ENCODE data around the gene TCHH. TPM values are rescaled to one million over a fixed set of nuclear protein-coding genes. Genes with fewer than 3 reads are reported as not detected.

The TCHH gene
- total and polyA plus RNA-seq, 2 of the 13 experiments (the other 11 are each of a cell fraction or from before 2014, with no cell fraction given), result not detected

GRCh38 chr1:152071123-152071522 lies 44.1 kb downstream of the TCHH start:
- Histone ChIP-seq H4K20me1 (ENCODE audit: insufficient read depth, low read length) (no peaks in the 10 kb centered on the region), H3K4me3 (replicated peaks in 1 of 3; ENCODE audit: insufficient read depth in 1 of 3, low read depth in 2 of 3, low read length in 3 of 3) (no peak overlapping the region), H3K9me3 (ENCODE audit: low read length) (no peaks in the 10 kb centered on the region), H3K9ac (ENCODE audit: insufficient read depth, low read depth, low read length) (no peak overlapping the region), H3K4me2 (ENCODE audit: low read depth, low read length) (no peak overlapping the region), H3K36me3 (replicated peaks in 1 of 2; ENCODE audit: control insufficient read depth in 1 of 2, insufficient read depth in 2 of 2, low read length in 2 of 2) (no peaks in the 10 kb centered on the region), H3K27ac (ENCODE audit: extremely low read length, insufficient read depth, low read length) (no peak overlapping the region), H2AFZ (ENCODE audit: low read length) (no peak overlapping the region), H3K4me1 (ENCODE audit: insufficient read depth, low read length) (no peaks in the 10 kb centered on the region), H3K79me2 (ENCODE audit: insufficient read depth, low read length) (no peaks in the 10 kb centered on the region), H3K27me3 (ENCODE audit: control insufficient read depth in 1 of 2, insufficient read depth in 2 of 2, low read length in 2 of 2) (peaks cover 0 to 6% of the 10 kb centered on the region in 2 experiments; a peak in 1 of 5 replicates)
- no TSS peak for BruUV-seq (replicated peaks)
- ATAC-seq (no peak), FAIRE-seq (no peak), DNase-seq (ENCODE audit: low spot score) (no peak)
- intact Hi-C loops (cut with micrococcal nuclease; ENCODE audit: unreplicated experiment), result no loop called here
- in situ Hi-C loops (cut with HindIII; ENCODE audit: extremely low pct_ligation_motif_present, low pct_unique_long_range_greater_than_20kb), result no loop called here
- POLR2A ChIA-PET, result no interaction called here
- CTCF ChIA-PET (ENCODE audit: low intra/inter-chr PET ratio, low total read pairs), result no interaction called here
- WGBS (ENCODE audit: low lambda C conversion rate), result 0% methylated on average over 3 of the region's 3 CpGs
- TF ChIP-seq LRRFIP1 (CRISPR knock-in tag; conservative IDR thresholded peaks at IDR 0.05) (no peak), CREB1 (IDR thresholded peaks at IDR 0.05) (peak; percentile 83), CREB1 (CRISPR knock-in tag; IDR thresholded peaks at IDR 0.05) (no peak), ATRX (CRISPR knock-in tag; IDR thresholded peaks at IDR 0.05; ENCODE audit: borderline replicate concordance) (no peak), RFXAP (CRISPR knock-in tag; IDR thresholded peaks at IDR 0.05; ENCODE audit: borderline replicate concordance) (no peak), ZNF333 (CRISPR knock-in tag; IDR thresholded peaks at IDR 0.05; ENCODE audit: borderline replicate concordance) (no peak)

DNA sequence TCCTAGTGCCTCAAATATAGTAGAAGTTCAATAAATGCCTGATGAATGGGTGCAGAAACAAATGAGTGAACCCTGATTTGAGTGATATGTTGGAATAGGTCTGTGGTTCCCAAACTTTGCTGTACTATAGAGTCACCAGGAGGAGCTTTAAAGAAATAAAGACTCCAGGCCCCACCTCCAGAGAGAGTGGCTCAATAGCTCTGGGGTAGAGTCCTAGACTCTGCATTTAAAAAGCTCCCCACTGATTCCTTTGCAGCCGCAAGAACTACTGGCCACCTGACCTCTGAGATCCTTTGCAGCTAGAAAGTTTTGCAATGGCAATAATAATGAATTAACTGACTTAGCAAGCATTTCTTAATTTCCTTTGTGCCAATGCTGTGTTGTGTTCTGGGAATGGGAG lies 47.3 kb downstream of the TCHH start:
- in situ Hi-C loops (cut with HindIII; ENCODE audit: extremely low pct_ligation_motif_present, low pct_unique_long_range_greater_than_20kb), result no loop called here
- ChIA-PET POLR2A (no interaction called here), CTCF (ENCODE audit: low intra/inter-chr PET ratio, low total read pairs) (no interaction called here)
- Histone ChIP-seq H3K4me3 (replicated peaks in 1 of 3; ENCODE audit: insufficient read depth in 1 of 3, low read depth in 2 of 3, low read length in 3 of 3) (no peak overlapping the region), H3K79me2 (ENCODE audit: insufficient read depth, low read length) (no peaks in the 10 kb centered on the region), H3K9me3 (ENCODE audit: low read length) (no peaks in the 10 kb centered on the region), H3K27me3 (ENCODE audit: control insufficient read depth in 1 of 2, insufficient read depth in 2 of 2, low read length in 2 of 2) (peaks cover 0 to 3% of the 10 kb centered on the region in 2 experiments; a peak in 1 of 5 replicates), H3K4me1 (ENCODE audit: insufficient read depth, low read length) (no peaks in the 10 kb centered on the region), H2AFZ (ENCODE audit: low read length) (no peak overlapping the region), H4K20me1 (ENCODE audit: insufficient read depth, low read length) (no peaks in the 10 kb centered on the region), H3K9ac (ENCODE audit: insufficient read depth, low read depth, low read length) (no peak overlapping the region), H3K27ac (ENCODE audit: extremely low read length, insufficient read depth, low read length) (no peak overlapping the region), H3K36me3 (replicated peaks in 1 of 2; ENCODE audit: control insufficient read depth in 1 of 2, insufficient read depth in 2 of 2, low read length in 2 of 2) (no peaks in the 10 kb centered on the region), H3K4me2 (ENCODE audit: low read depth, low read length) (no peak overlapping the region)
- BruUV-seq (replicated peaks), result no TSS peak
- intact Hi-C loops (cut with micrococcal nuclease; ENCODE audit: unreplicated experiment), result no loop called here
- 30% methylated on average over 1 of the region's 1 CpG for WGBS (ENCODE audit: low lambda C conversion rate)
- ATAC-seq (no peak), DNase-seq (ENCODE audit: low spot score) (no peak), FAIRE-seq (no peak)
- TF ChIP-seq, protein P1, sequence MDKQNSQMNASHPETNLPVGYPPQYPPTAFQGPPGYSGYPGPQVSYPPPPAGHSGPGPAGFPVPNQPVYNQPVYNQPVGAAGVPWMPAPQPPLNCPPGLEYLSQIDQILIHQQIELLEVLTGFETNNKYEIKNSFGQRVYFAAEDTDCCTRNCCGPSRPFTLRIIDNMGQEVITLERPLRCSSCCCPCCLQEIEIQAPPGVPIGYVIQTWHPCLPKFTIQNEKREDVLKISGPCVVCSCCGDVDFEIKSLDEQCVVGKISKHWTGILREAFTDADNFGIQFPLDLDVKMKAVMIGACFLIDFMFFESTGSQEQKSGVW (CRISPR knock-in tag; IDR thresholded peaks at IDR 0.05; ENCODE audit: borderline replicate concordance), result no peak
- TF ChIP-seq TBP (CRISPR knock-in tag; IDR thresholded peaks at IDR 0.05), result no peak
- no peak for TF ChIP-seq ZFY (CRISPR knock-in tag; IDR thresholded peaks at IDR 0.05)
- TF ChIP-seq KLF9 (CRISPR knock-in tag; IDR thresholded peaks at IDR 0.05; ENCODE audit: low read depth), result no peak
- no peak for TF ChIP-seq SRSF9 (IDR thresholded peaks at IDR 0.05; ENCODE audit: borderline replicate concordance, insufficient read depth, low read depth, low read length, poor library complexity, severe bottlenecking)
- no peak for TF ChIP-seq ZNF530 (CRISPR knock-in tag; IDR thresholded peaks at IDR 0.05; ENCODE audit: low read depth)
- TF ChIP-seq, protein P2, sequence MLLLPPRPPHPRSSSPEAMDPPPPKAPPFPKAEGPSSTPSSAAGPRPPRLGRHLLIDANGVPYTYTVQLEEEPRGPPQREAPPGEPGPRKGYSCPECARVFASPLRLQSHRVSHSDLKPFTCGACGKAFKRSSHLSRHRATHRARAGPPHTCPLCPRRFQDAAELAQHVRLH (CRISPR knock-in tag; IDR thresholded peaks at IDR 0.05; ENCODE audit: borderline replicate concordance, low read depth), result no peak
- TF ChIP-seq ZNF672 (CRISPR knock-in tag; IDR thresholded peaks at IDR 0.05), result no peak
- no peak for TF ChIP-seq ZNF891 (CRISPR knock-in tag; IDR thresholded peaks at IDR 0.05)
- TF ChIP-seq SPEN (CRISPR knock-in tag; IDR thresholded peaks at IDR 0.05; ENCODE audit: low read depth), result no peak
